Stimulated activated CD8-positive, alpha-beta memory T cell treated with anti-CD3 and anti-CD28 coated beads, Interleukin-4, amount 100 ng/mL, for 4 hours (primary cell): ENCODE results near the gene RYK.
A peak's percentile ranks its signal among the peaks of the same experiment; 100 is the strongest.
"Not testable (repeated sequence)": the region's sequence is repeated elsewhere in the genome, so short reads cannot be mapped to it uniquely, and the experiment has no call there.

Source experiments
- DNase-seq, 2 donors: peaks; one replicate each; pipeline ENCODE4 v3.0.0-alpha.2; 2020; ENCODE audit warnings: low read depth in 2 of 2, low spot score in 1 of 2

Gene RYK

DNA sequence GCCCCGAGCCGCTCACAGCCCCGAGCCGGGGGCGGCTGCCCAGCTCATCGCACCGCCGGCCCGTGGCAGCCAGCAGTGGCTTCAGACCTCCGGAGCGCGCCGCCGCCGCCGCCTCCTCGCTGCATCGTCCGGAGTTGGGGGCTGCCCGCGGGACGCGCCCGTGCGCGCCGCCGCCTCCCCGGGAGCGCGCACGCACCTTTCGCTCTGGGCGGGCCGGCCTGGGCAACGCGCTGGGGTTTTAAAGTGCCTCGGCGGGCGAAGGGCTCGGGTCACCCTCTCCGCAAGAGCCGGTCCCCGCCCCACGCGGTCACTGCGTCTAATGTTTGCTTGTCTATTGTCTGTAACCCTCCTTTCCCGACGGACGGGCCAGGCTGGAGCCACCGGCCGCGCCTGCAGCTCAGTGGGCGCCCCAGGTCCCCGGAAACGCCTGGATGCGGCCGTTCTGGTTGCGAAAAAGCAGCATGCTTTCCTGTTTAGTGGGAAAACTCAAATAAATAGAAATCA, at the start of gene RYK:
Gene RYK (minus strand): TSS at position 143 of the 504 bp plus-strand sequence. CDS start 205 bp downstream, outside the sequence.
- peak; percentile 28 to 54 for DNase-seq

DNA sequence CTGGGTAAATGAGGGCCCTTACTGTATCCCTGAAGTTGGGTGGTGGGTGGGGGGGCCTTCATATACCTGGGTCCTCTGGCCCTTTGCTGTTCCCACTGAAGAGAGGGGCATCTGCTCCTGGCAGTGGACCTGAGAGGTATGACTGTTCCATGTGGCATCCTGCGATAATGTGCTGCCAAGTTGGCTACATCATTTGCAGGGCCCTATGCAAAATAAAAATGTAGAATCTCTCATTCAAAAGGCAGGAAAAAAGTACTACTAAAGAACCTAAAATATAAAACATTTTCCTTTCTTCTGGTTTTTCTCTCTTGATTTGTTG, 49.2 kb upstream of the RYK start:
- no peak for DNase-seq

GRCh38 chr3:134299185-134299887, 48.7 kb upstream of the RYK start:
- DNase-seq = no peak

DNA sequence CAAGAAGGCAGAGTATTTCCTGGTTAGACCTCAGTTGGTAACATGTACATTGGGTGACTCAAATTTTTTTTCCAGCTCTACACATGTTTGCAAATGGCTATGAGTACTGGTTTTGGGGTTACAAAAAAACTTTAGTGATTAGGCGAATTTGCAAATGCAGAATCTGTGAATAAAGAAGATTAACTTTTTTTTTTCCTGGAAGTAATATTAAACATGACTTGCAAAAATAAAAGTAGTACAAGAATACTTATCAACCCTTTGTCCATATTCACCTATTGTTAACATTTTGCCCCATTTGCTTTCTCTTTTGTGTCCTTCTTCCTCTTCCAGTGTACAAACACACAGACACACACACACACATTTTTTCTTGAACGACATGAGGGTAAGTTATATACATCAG, 47.6 kb upstream of the RYK start:
- DNase-seq = no peak

GRCh38 chr3:134296616-134297015, 46.0 kb upstream of the RYK start:
- DNase-seq = no peak

DNA sequence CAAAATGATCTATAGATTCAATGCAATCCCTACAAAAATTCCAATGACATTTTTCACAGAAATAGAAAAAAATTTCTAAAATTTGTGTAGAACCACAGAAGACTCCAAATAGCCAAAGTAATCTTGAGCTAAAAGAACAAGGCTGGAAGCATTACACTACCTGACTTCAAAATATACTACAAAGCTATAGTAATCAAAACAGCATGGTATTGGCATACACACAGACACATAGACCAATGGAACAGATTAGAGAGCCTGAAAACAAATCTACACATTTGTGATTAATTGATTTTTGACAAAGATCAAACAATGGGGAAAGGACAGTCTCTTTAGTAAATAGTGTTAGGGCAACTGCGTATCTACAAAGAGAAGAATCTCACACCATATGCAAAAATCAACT, 45.3 kb upstream of the RYK start:
- no peak for DNase-seq

GRCh38 chr3:134294302-134295280, 43.9 kb upstream of the RYK start:
- DNase-seq = peak in 1 of 2 donors; percentile 24

DNA sequence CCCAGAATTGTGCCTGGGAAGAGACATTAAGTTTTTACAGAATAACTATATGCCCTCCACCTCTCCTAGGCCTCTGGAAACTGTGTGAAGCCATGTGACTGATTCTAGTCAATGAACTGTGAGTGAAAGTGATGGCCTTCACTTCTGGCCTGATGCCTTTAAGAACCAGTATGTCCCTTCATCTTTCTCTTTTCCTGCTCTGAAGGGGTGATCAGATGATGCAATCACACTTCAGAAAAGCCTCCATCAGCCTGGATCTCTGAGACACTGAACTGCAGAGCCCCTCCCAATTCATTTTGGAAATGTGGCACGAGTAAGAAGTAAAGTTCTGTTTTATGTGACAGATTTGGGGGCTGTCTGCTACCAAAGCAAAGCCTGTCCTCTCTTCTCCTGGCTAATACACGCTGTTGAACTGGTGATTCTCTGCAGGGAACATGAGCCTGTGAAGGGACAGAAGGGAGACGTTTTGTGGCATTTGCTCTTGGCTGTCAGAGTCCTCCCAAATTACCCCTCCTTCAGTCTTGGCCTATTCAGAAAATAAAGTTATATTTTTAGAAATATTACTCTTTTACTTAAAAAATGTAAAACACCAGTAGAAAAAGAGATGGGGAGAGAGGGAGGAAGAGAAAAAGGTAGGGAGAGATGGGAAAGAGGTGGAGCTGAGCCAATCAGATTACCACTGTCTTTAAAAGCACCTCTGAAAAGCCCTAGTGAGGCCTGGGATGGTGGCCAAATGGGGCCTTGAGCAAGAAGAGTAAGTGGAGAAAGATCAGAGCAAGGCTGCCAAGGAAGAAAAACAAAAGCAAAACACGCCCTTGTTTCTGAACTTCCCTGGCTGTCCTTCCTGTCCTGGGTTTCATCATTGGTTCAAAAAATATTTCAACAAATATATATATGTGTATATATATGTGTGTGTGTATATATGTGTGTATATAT, 40.9 kb upstream of the RYK start:
- no peak for DNase-seq

DNA sequence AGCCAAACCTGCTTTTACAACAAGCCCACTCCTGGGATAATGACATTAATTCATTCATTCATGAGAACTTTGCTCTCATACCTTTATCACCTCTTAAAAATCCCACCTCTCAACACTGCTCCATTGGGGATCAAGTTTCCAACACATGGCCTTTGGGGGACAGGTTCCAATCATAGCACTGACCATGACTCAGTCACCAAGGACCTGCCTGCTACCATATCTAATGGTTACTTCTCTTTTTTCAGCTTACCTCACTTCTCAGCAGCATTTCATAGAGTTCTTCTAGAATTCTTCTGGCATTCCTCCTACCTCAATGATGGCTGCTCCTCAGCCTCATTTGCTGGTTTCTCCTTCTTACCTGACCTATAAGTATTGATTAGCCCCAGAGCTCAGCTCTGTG, 36.9 kb upstream of the RYK start:
- no peak for DNase-seq

GRCh38 chr3:134284438-134284837, 33.8 kb upstream of the RYK start:
- no peak for DNase-seq

GRCh38 chr3:134282659-134283047, 32.0 kb upstream of the RYK start:
- DNase-seq = no peak

- DNase-seq = no peak
Observed at GRCh38 chr3:134281912-134282658, 31.4 kb upstream of the RYK start.

DNA sequence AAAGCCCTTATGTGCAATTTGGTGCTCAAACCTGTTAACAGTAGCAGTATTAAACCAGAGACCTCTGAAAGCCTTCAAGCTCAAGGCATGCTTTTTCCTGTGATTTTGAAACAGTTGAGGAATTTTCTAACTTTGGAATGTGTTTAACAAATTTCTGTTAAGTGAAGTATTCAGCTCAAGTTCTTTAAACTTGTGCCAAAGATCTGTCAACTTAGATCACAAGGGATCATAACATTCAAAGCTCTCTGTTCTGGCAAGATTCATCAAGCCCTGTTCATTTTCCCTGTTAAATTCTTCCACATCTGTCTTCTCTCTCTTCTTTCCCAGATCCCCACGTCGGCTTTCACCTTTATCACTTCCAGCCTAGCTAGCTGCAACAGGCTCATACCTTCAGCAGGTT, 28.8 kb upstream of the RYK start:
- DNase-seq = no peak

DNA sequence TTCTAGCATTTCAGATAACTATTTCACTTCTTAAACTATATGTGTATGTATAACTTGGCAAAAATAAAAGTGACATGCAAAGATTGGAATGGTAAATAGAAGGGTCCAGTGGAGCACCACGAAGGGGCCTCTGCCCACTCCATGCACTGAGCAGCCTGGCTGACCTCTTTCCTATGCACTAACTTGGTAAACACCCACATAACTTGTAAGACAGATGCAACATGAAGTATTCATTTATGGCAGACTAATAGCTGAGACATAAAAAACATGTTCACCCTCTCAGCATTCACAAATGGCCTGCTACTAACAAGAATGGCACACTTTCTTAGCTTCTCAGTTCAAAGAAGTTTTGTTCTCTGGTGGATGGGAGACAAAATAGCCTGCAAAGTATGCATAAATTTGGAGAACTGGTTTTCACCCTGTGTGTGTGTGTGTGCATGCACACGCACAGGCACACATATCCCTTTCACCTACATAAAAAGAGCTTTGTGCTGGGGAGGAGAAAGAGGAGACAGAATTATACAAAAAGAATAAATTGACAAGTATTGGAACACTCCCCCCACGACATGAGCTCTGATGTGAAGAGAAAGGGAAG, 26.5 kb upstream of the RYK start:
- no peak for DNase-seq

GRCh38 chr3:134276086-134276485, 25.4 kb upstream of the RYK start:
- no peak for DNase-seq

DNA sequence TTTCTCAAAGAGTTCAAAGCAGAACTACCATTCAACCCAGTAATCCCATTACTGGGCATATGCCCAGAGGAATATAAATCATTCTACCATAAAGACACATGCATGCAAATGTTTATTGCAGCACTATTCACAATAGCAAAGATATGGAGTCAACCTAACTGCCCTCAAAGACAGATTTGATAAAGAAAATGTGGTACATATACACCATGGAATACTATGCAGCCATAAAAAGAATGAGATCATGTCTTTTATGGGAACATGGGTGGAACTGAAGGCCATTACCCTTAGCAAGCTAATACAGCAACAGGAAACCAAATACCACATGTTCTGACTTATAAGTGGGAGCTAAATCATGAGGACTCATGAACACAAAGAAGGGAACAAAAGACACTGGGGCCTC, 24.5 kb upstream of the RYK start:
- DNase-seq = not testable (repeated sequence)

- DNase-seq = no peak
Observed at GRCh38 chr3:134274571-134274970, 23.9 kb upstream of the RYK start.

- no peak for DNase-seq
Observed at GRCh38 chr3:134267996-134268395, 17.3 kb upstream of the RYK start.

- no peak for DNase-seq
Observed at GRCh38 chr3:134260987-134261386, 10.3 kb upstream of the RYK start.

- DNase-seq = no peak
Observed at GRCh38 chr3:134258761-134259347, 8.2 kb upstream of the RYK start.
